Ascending aorta (tissue), 2 donors: ENCODE results near the gene TWIST2. TPM values are rescaled to one million over a fixed set of nuclear protein-coding genes. Genes with fewer than 3 reads are reported as not detected.
A peak's percentile ranks its signal among the peaks of the same experiment; 100 is the strongest.

Source experiments
- DNase-seq, 2 donors: peaks; one replicate each; pipeline ENCODE4 v3.0.0-alpha.2; 2019; ENCODE audit warnings: low spot score in 2 of 2
- H3K27ac ChIP-seq, 2 donors: fragments of 200-600 bp; sonication (generic); one replicate each; pipeline ENCODE4 v1.5.1; 2016 to 2017; ENCODE audit warnings: mild to moderate bottlenecking in 1 of 2
- H3K27me3 ChIP-seq: fragments of 200-600 bp; sonication (generic); one replicate; pipeline ENCODE4 v1.5.1; 2017
- H3K36me3 ChIP-seq, 2 donors: fragments of 200-600 bp; sonication (generic); one replicate each; pipeline ENCODE4 v1.5.1; 2016
- H3K4me1 ChIP-seq, 2 donors: fragments of 200-600 bp; sonication (generic); one replicate each; pipeline ENCODE4 v1.5.1; 2016 to 2017; ENCODE audit warnings: mild to moderate bottlenecking in 1 of 2
- H3K4me3 ChIP-seq, 2 donors: fragments of 200-600 bp; sonication (generic); one replicate each; pipeline ENCODE4 v1.5.1; 2016 to 2017; ENCODE audit warnings: mild to moderate bottlenecking in 1 of 2
- H3K9me3 ChIP-seq, 2 donors: fragments of 200-600 bp; sonication (generic); one replicate each; pipeline ENCODE4 v1.5.1; 2016
- CTCF ChIP-seq, 3 experiments: fragments of 200-600 bp in 2 of 3; fragments of 450-650 bp in 1 of 3; sonication (generic) in 2 of 3; IDR thresholded peaks; one replicate each; pipeline ENCODE4 v1.5.1; 2016 to 2019; ENCODE audit warnings: antibody characterized with exemption in 3 of 3, mild to moderate bottlenecking in 1 of 3, moderate library complexity in 1 of 3
- intact Hi-C: fragments of 100-400 bp; cut with DNase I; formaldehyde crosslinking; loops from one replicate; pipeline ENCODE4 v1.15.1; 2023
- total RNA-seq: library from RNA; depleted of rRNA; stranded (reverse); fragments of >200 nt; gene quantifications from one replicate; pipeline ENCODE4 v1.1.0, GENCODE V29; 2016

TWIST2 gene
- total RNA-seq, 1 donor from 2014 or later: 108 TPM

- DNase-seq: no peak
- Histone ChIP-seq H3K4me3 (no peak overlapping the region), H3K27me3 (no peaks in the 10 kb centered on the region), H3K27ac (no peak overlapping the region), H3K36me3 (peaks cover 0 to 3% of the 10 kb centered on the region in 2 donors), H3K9me3 (no peaks in the 10 kb centered on the region), H3K4me1 (no peaks in the 10 kb centered on the region)
- TF ChIP-seq CTCF (IDR thresholded peaks at IDR 0.05): no peak
- intact Hi-C loops: no loop called here
These were observed 68.4 kb downstream of the TWIST2 start for GRCh38 chr2:238916176-238916874.

GRCh38 chr2:238916875-238917590, 69.1 kb downstream of the TWIST2 start:
- TF ChIP-seq CTCF (IDR thresholded peaks at IDR 0.05): no peak
- H3K9me3 ChIP-seq: no peaks in the 10 kb centered on the region
- H3K4me3 ChIP-seq: no peak overlapping the region
- DNase-seq: no peak
- H3K36me3 ChIP-seq: peaks cover 0 to 2% of the 10 kb centered on the region in 2 donors
- H3K27me3 ChIP-seq: no peaks in the 10 kb centered on the region
- no peak overlapping the region for H3K27ac ChIP-seq
- intact Hi-C loops: no loop called here
- H3K4me1 ChIP-seq: no peaks in the 10 kb centered on the region

DNA sequence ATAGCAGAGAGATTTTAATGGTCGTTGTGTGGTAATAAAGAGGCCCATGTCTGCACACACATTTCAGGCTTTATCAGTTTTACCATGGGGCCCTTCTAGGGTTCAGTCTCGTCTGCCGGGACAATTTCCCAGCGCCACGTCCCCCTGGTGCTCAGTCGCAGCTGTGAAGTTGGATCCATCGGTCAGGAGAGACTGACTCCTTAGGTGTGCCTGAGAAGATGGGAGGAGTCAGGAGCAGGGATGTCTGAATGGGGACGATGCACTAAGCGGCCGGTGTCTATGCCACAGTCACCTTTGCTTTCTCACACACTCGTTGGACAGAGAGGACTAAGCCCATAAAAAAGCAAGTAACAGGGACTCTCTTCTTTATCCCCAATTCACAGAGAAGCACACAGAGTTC, 71.4 kb downstream of the TWIST2 start:
- no peaks in the 10 kb centered on the region for H3K36me3 ChIP-seq
- H3K27ac ChIP-seq: no peak overlapping the region
- no peaks in the 10 kb centered on the region for H3K4me1 ChIP-seq
- H3K27me3 ChIP-seq: no peaks in the 10 kb centered on the region
- intact Hi-C loops: no loop called here
- DNase-seq: no peak
- TF ChIP-seq CTCF (IDR thresholded peaks at IDR 0.05): no peak
- no peaks in the 10 kb centered on the region for H3K9me3 ChIP-seq
- no peak overlapping the region for H3K4me3 ChIP-seq

GRCh38 chr2:238920053-238920452, 72.2 kb downstream of the TWIST2 start:
- no peaks in the 10 kb centered on the region for H3K4me1 ChIP-seq
- intact Hi-C loops: no loop called here
- no peaks in the 10 kb centered on the region for H3K9me3 ChIP-seq
- H3K27ac ChIP-seq: no peak overlapping the region
- no peak for TF ChIP-seq CTCF (IDR thresholded peaks at IDR 0.05)
- DNase-seq: peak in 1 of 2 donors; percentile 47
- H3K4me3 ChIP-seq: no peak overlapping the region
- no peaks in the 10 kb centered on the region for H3K36me3 ChIP-seq
- H3K27me3 ChIP-seq: no peaks in the 10 kb centered on the region

DNA sequence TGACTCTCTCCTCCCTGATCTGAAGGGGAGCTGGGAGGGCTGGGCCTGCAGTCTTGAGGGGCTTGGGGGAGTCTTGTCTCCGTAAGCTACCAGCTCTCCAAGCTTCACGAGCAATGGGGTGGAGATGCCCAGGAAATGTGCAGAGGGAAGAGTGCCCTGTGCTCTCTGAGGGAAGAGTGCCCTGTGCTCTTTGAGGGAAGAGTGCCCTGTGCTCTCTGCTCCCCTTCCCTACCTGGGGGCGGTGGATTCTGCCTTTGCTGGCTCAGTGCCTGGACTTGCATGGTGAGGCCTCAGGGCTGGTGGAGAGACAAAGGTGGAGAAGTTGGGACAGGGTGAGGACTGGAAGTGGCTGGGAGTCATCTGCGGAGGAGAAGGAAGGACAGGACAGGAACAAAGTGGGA, 72.7 kb downstream of the TWIST2 start:
- Histone ChIP-seq H3K9me3 (no peaks in the 10 kb centered on the region), H3K4me3 (no peak overlapping the region), H3K36me3 (no peaks in the 10 kb centered on the region), H3K4me1 (no peaks in the 10 kb centered on the region), H3K27me3 (no peaks in the 10 kb centered on the region), H3K27ac (no peak overlapping the region)
- no peak for TF ChIP-seq CTCF (IDR thresholded peaks at IDR 0.05)
- peak in 1 of 2 donors; percentile 28 for DNase-seq
- intact Hi-C loops: no loop called here
